ENCODE measurements around the gene KIF22. TPM values are rescaled to one million over a fixed set of nuclear protein-coding genes. Genes with fewer than 3 reads are reported as not detected.

Gene KIF22
- polyA plus RNA-seq, 3 donors = 22.0 to 46.2 (median 28.9) TPM

DNA sequence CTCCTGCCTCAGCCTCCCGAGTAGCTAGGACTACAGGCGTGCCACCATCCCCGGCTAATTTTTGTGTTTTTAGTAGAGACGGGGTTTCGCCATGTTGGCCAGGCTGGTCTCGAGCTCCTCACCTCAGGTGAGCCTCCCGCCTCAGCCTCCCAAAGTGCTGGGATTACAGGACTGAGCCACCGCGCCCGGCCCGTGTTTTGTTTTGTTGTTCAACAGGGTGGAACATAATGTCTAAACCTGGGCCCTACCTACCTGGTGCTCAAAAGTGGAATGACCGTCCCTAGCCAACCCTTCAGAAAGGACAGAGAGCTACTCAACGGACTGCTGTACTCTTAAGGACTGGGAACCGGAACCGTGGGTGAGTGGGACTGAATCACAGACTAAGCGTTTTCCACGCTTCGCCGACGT lies 772 bp upstream of the KIF22 start:
- peak overlapping the region; percentile 37 to 97 (median 97) for H3K4me3 ChIP-seq (replicated peaks in 1 of 3; ENCODE audit: low read depth in 2 of 3, low read length in 3 of 3)

DNA sequence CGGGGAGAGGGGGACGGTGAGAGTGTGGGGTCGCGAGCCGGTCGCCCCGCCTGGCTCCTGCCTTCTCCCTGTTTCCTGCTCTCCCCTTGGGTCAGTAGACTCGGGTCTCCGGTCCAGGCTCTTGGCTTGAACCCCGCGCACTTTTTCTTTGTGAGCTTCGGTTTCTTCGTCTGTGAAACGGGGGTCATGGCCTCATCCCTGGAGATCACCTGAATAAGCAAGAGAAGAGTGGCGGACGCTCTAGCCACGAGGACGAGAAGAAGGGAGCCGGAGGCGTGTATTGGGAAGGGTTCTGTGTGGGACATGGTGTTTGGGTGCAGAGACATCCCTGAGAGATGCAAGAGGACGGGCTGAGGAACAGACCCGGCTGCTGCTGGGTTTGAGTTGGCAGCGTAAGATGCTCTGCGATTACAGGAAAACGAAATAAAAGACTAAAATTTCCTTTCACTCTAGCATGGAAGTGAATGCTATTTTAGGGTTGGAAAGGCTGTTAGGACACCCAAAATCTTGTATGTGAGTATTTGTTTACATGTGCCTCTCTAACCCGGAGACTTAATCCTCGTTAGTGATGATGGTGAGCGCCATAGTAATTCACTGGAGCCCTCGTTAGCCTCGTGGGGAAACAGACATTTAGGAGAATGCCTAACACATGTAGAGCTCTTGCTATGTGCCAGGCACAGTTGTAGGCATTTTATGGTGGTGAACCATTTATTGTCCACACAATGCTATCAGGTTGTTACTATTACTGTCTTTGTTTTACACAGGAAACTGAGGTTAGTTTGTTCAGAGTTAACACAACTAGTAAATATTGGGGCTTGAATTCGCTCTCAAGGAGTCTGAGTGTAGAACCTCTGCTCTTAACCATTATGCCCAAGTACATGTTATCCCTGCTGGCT lies 646 bp downstream of the KIF22 start:
- Histone ChIP-seq H3K27me3 (ENCODE audit: control insufficient read depth in 2 of 2, insufficient read depth in 2 of 2, low read length in 2 of 2) (no peaks in the 10 kb centered on the region), H3K4me1 (ENCODE audit: control insufficient read depth in 1 of 2, insufficient read depth in 2 of 2, low read length in 2 of 2) (peaks cover 25 to 33% of the 10 kb centered on the region in 2 donors), H3K4me3 (replicated peaks in 1 of 3; ENCODE audit: low read depth in 2 of 3, low read length in 3 of 3) (peak overlapping the region; percentile 67 to 97 (median 97)), H3K9ac (ENCODE audit: insufficient read depth, low read length, poor library complexity, severe bottlenecking) (peak overlapping the region; percentile 78), H4K20me1 (ENCODE audit: insufficient read depth, low read length) (no peaks in the 10 kb centered on the region), H3K4me2 (replicated peaks; ENCODE audit: extremely low read depth, low read length, poor library complexity, severe bottlenecking) (peak overlapping the region; percentile 91), H3K79me2 (ENCODE audit: insufficient read depth, low read length) (peaks cover 57% of the 10 kb centered on the region), H3K36me3 (replicated peaks in 1 of 2; ENCODE audit: control insufficient read depth in 1 of 2, insufficient read depth in 2 of 2, low read length in 2 of 2) (no peaks in the 10 kb centered on the region), H2AFZ (ENCODE audit: insufficient read depth, low read depth, low read length, poor library complexity, severe bottlenecking) (peak overlapping the region; percentile 97), H3K27ac (ENCODE audit: low read depth in 1 of 2, low read length in 2 of 2) (peak overlapping the region; percentile 14 to 74), H3K9me3 (replicated peaks in 1 of 2; ENCODE audit: control insufficient read depth in 1 of 2, insufficient read depth in 1 of 2, low read length in 2 of 2) (no peaks in the 10 kb centered on the region)
- Mint-ChIP-seq H3K4me1 (peaks cover 41% of the 10 kb centered on the region), H3K4me3 (peak overlapping the region; percentile 97 to 98), H3K9me3 (peaks cover 0 to 2% (median 0%) of the 10 kb centered on the region in 7 donors), H3K27me3 (ENCODE audit: low read depth in 3 of 3) (peaks cover 0 to 1% (median 0%) of the 10 kb centered on the region in 3 donors), H3K27ac (peak overlapping the region; percentile 68 to 95 (median 93)), H3K36me3 (peaks cover 0 to 10% of the 10 kb centered on the region in 2 donors)
- TF ChIP-seq, protein P1, sequence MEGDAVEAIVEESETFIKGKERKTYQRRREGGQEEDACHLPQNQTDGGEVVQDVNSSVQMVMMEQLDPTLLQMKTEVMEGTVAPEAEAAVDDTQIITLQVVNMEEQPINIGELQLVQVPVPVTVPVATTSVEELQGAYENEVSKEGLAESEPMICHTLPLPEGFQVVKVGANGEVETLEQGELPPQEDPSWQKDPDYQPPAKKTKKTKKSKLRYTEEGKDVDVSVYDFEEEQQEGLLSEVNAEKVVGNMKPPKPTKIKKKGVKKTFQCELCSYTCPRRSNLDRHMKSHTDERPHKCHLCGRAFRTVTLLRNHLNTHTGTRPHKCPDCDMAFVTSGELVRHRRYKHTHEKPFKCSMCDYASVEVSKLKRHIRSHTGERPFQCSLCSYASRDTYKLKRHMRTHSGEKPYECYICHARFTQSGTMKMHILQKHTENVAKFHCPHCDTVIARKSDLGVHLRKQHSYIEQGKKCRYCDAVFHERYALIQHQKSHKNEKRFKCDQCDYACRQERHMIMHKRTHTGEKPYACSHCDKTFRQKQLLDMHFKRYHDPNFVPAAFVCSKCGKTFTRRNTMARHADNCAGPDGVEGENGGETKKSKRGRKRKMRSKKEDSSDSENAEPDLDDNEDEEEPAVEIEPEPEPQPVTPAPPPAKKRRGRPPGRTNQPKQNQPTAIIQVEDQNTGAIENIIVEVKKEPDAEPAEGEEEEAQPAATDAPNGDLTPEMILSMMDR (IDR thresholded peaks at IDR 0.05) = no peak
- DNase-seq = no peak
- intact Hi-C loops (cut with micrococcal nuclease) = loop anchor here in 1 of 2 donors (2.0 kb wide), 2 partner anchors 14 to 44 kb away; no protein-coding TSS in a partner anchor
- under 1% methylated on average over 25 of the region's 31 CpGs for WGBS (ENCODE audit: insufficient coverage)

More for the DNA sequence above, 772 bp upstream of the KIF22 start:
- 76% methylated on average over 15 of the region's 20 CpGs for WGBS (ENCODE audit: insufficient coverage)
- peak overlapping the region; percentile 78 to 83 for H3K27ac ChIP-seq (ENCODE audit: low read depth in 1 of 2, low read length in 2 of 2)
- no peaks in the 10 kb centered on the region for H3K9me3 ChIP-seq (replicated peaks in 1 of 2; ENCODE audit: control insufficient read depth in 1 of 2, insufficient read depth in 1 of 2, low read length in 2 of 2)
- H3K79me2 ChIP-seq (ENCODE audit: insufficient read depth, low read length) = peaks cover 43% of the 10 kb centered on the region
- intact Hi-C loops (cut with micrococcal nuclease) = loop anchor here (2.0 to 5.0 kb wide), 3 partner anchors 15 to 47 kb away; no protein-coding TSS in a partner anchor
- Mint-ChIP-seq H3K4me3 (peak overlapping the region; percentile 97 to 98), H3K4me1 (peaks cover 47% of the 10 kb centered on the region), H3K36me3 (peaks cover 0 to 3% of the 10 kb centered on the region in 2 donors), H3K27ac (peak overlapping the region; percentile 89 to 95 (median 93)), H3K9me3 (peaks cover 0 to 2% (median 0%) of the 10 kb centered on the region in 7 donors), H3K27me3 (ENCODE audit: low read depth in 3 of 3) (peaks cover 0 to 1% (median 0%) of the 10 kb centered on the region in 3 donors)
- peak overlapping the region; percentile 91 for H3K4me2 ChIP-seq (replicated peaks; ENCODE audit: extremely low read depth, low read length, poor library complexity, severe bottlenecking)
- peak overlapping the region; percentile 95 for H2AFZ ChIP-seq (ENCODE audit: insufficient read depth, low read depth, low read length, poor library complexity, severe bottlenecking)
- no peaks in the 10 kb centered on the region for H3K27me3 ChIP-seq (ENCODE audit: control insufficient read depth in 2 of 2, insufficient read depth in 2 of 2, low read length in 2 of 2)
- H4K20me1 ChIP-seq (ENCODE audit: insufficient read depth, low read length) = no peaks in the 10 kb centered on the region
- no peak for DNase-seq
- TF ChIP-seq, protein P1 (IDR thresholded peaks at IDR 0.05) = no peak
- H3K4me1 ChIP-seq (ENCODE audit: control insufficient read depth in 1 of 2, insufficient read depth in 2 of 2, low read length in 2 of 2) = peaks cover 30 to 40% of the 10 kb centered on the region in 2 donors
- H3K36me3 ChIP-seq (replicated peaks in 1 of 2; ENCODE audit: control insufficient read depth in 1 of 2, insufficient read depth in 2 of 2, low read length in 2 of 2) = no peaks in the 10 kb centered on the region
- peak overlapping the region; percentile 51 for H3K9ac ChIP-seq (ENCODE audit: insufficient read depth, low read length, poor library complexity, severe bottlenecking)
